ENCODE results near the gene EPX.

- TF ChIP-seq, protein P1, sequence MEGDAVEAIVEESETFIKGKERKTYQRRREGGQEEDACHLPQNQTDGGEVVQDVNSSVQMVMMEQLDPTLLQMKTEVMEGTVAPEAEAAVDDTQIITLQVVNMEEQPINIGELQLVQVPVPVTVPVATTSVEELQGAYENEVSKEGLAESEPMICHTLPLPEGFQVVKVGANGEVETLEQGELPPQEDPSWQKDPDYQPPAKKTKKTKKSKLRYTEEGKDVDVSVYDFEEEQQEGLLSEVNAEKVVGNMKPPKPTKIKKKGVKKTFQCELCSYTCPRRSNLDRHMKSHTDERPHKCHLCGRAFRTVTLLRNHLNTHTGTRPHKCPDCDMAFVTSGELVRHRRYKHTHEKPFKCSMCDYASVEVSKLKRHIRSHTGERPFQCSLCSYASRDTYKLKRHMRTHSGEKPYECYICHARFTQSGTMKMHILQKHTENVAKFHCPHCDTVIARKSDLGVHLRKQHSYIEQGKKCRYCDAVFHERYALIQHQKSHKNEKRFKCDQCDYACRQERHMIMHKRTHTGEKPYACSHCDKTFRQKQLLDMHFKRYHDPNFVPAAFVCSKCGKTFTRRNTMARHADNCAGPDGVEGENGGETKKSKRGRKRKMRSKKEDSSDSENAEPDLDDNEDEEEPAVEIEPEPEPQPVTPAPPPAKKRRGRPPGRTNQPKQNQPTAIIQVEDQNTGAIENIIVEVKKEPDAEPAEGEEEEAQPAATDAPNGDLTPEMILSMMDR (IDR thresholded peaks at IDR 0.05) = no peak
- no peak for TF ChIP-seq POLR2A (IDR thresholded peaks at IDR 0.05)
These were observed 56.4 kb downstream of the EPX start for GRCh38 chr17:58248955-58249269.
